HG02973 (cell line): ENCODE results near the gene GNAI3.

ENCODE experiments used
- ATAC-seq: cut with Tn5 transposase; IDR thresholded peaks from one replicate; pipeline ENCODE4 v1.9.1; 2021; ENCODE audit warnings: moderate library complexity; ENCODE audit not compliant: unreplicated experiment

The GNAI3 gene

DNA sequence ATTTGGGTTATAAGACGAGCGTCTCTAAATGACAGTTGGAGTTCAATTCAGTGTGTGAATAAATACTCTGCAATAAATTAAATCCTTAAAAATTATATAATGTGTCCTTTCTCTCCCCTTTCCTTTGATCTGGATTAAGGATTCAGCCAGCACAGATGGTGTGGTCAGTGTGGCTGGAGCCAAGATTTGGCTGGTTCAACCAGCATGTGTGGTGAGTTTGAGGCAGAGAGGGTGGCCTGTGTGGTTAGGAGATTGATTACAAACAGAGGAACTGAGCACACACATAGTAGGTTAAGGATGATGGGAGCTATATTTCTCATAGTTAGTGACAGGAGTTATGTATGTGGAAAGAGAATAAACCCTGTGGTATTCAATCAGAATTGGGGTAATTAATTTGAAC is 24.7 kb upstream of the GNAI3 start:
- ATAC-seq, result no peak

DNA sequence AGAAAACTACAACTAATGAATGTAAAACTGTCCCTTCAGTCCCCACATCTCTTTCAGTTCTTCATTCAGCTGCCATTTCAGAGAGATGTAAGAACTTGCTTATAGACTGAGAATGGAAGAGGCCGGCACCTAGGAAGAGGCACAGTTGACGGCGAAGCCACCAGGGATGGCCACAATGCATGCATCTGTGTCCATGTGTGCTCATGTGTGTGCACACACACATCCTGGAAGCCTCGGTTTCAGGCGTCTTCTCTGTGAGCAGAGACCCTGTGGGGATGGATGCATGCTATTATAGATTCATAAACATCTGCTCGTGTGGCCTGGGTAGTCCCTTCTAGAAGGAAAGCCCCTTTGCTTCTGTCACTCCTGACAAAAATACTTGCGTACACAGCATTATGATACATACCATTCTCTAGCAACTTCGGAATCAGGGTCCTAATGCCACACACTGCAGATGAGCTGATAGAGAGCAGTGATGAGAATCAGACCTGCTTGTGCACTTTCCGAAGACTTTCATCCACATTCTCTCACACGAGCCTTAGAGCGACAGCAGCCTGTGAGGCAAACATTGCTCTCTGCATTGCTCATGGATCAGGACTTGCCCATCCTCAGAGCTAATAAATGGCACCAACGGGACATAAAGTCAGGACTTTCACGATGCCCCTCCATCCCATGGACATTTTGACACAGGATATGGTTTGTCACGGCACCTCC is 21.2 kb upstream of the GNAI3 start:
- ATAC-seq, result no peak

DNA sequence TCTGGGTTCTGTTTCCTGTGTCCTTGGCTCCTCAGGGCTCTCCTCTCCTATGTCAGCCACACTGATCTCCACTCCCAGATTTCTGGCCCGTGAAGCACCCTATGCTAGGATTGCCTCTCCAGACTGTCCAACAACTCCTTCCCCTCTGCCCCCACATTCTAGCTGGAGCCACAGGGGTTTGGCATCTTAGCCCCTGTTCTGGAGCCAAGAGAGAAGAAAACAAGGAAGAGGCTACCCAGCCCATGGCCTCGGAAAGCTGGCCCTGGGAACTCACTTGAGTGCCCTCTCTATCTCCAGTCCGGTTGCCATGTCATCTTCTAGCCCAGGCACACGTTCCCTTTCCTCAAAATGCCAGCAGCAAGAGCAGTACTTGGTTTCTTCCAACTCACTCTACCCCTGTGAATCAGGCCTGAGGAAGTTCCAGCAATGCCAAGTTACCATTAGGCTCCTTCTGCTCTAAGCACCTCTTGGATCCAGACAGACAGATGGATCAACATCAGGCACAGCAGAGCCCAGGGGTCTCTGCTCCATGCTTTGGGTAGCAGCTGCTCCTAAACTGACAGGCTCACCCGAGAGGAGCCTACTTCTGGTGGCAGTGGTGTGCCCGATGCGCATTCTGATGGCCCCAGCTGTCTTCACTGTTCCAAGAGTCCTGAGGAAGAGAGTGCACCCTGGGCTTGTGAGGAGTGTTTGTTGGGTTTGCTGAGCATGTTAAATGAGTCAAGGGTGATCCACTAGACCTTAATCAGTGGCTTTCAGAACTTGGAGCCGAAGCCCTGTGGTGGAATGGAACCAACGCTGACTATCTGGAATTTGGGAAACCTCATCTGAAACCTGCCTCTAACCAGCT is 20.3 kb upstream of the GNAI3 start:
- ATAC-seq, result no peak

DNA sequence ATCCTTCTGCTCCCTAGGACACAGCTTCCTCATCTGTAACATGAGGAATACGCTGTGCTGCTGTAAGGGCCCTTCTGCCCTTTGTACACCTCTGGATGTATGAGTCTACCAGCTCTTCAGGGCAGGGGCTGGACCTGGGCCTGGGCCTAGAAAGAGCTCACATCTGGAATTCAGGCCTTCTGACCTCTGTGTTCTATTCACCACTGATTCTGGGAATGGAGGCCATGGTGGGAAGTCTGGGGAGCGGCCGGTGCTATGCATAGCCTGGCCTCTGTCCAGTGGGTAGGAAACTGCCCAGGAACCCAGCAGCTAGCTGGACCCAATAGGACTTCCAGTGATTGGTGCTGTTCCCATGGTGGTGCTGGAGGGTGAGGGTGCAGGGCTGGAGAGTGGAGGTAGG is 19.7 kb upstream of the GNAI3 start:
- ATAC-seq, result no peak

DNA sequence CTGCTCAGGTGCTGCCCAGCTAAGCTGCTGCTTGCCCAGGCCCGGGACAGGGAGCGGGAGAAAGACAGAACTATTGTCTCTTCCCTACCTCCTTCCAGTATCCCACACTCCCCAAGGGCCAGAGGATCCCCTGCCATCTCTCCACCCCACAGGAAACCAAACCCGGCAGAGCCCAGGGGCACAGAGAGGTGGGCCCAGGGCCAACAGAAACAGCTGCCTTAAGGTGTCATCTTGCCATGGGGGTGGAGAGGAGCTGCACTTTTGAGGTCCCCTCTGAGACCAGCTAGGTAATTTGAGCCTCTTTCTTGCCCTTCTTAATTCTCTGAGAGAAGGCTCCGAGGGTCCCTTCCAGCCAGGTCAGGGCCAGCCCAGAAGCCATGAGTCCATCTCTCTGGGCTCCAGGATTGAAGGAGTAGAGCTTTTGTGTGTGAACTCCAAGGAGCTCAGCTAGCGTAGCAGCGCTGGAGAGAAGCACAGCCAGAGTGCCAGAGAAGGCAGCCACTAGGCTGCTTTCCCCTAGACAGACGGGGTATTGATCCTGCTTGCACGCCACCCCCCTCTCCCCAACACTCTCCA is 18.4 kb upstream of the GNAI3 start:
- no peak for ATAC-seq

DNA sequence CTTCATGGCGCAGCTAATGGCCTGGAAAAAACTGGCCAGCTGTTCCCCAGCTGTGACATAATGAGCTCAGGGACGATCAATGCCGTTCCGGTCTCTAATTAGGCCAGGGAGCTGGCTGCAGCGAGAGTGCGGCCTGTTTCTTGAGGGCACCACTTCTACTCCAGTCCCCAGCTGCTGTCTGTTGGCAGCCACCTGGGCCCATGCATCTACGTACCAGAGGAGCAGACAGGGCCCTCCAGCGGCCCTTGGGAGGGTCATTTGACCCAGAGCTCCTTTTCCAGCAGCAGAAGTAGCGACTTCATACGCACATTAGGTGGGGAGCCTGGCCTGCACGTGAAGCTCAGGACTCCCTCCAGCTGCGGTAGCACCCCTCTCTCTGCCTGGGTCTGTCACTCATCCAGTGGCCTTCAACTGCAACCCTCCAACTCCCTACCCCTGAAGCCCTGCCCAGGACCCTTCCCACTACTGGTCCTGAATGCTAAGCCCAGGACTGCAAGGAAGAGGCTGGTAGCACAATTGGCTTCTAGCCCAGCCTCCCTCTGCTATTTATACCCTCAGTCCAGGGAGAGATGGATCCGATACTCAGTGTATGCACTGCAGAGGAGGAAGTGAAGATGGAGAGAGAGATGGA is 17.8 kb upstream of the GNAI3 start:
- no peak for ATAC-seq

DNA sequence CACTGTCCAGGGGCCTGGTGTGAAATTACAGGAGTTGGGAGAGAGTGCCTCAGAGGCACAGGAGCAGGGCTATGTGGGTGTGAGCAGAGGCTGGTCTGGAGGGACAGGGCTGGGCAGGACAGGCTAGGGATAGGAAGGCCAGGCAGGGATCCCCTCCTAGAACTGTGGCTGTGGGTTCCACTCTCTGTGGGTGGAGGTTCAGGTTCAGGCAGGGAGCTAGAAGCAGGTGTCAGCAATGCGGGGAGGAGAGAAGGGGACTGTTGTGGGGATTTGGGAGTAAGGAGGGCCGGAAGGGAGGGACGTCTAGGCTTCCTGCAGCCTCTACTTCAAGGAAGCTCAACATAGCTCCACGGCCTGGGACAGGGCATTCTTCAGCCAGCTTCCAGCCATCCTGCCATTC is 17.0 kb upstream of the GNAI3 start:
- ATAC-seq, result no peak

DNA sequence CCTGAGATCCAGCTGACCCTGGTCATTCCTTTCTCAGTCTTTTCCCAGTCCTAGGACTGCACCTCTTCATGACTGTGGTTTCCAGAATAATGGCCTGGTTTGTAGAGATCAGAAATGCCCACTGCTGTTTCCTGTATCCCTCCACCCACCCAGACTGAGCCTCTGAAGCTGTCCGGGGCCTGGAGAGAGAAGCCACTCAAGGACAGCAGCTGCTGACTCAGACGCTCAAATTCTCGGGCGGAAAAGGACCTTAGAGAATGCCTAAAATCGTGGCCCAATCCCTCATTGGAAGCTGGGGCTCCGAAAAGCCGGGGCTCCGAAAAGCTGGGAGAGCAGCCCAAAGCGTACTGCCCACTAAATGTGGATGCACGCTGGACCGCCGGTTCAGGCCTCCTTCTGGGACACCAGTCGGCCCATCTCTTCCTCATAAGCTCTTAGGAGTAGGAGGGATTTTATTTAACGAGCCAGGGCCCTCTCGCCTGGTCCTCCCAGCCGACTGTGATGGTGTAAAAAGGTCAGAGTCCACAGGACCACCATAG is 16.5 kb upstream of the GNAI3 start:
- no peak for ATAC-seq

DNA sequence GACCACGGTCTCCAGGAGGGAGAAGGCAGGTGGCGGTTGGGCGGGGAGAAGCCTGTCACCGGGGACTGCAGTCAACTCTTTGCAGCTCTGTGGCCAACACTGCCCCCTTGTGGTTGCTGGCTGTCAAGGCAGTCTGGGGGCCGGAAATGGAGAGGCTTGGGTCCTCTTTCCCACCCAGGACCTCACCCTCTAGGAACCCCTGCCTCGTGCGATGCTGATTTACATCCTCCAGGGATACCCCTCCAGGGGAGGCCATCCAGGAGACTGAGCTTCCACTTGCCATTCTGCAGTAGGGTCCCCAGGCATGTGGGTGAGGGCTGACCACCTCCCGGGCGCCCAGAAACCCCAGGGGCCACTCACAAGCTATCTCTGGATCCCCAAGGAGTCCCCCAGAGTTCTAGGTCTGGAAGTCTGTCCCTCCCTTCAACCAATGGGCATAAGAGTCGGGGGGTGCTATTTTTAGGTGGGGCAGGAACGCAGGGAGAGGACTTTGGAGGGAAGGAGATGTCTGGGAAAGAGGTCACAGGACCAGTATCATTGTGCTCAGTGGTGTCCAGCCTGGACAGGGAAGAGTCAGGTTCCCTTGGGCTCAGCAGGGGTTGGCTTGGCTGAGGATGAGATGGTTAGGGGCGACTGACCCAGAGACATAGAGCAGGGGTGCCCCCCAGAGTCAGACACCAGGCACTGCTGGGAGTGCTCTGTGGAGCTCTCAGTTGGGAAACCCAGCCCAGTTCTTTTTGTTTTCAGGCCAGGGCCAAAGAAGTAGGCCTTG is 15.9 kb upstream of the GNAI3 start:
- peak; percentile 61 for ATAC-seq

DNA sequence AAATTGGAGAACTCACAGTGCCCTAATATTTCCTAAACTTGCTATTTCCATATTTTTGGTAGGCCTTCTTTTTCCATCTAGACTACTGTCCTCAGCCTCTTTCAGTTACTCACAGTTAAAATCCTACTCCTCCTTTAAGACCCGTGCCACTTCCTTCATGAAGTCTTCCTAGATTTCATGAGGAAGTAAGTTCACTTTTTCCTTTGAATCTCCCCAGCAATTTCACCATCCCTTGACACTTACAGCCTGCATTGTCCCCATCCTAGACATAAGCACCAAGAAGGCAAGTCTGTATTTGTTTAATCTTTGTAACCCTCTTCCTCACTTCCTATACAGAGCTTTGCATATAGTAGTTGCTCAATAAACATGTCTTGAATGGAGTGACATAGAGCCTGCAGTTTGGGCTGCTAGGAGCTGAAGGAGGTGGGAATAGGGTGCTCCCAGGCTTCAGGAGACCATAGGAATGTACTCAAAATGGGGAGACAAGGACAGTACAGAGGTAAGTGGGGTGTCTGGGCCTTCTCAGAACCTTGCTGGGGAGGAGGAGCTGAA is 14.0 kb upstream of the GNAI3 start:
- no peak for ATAC-seq

DNA sequence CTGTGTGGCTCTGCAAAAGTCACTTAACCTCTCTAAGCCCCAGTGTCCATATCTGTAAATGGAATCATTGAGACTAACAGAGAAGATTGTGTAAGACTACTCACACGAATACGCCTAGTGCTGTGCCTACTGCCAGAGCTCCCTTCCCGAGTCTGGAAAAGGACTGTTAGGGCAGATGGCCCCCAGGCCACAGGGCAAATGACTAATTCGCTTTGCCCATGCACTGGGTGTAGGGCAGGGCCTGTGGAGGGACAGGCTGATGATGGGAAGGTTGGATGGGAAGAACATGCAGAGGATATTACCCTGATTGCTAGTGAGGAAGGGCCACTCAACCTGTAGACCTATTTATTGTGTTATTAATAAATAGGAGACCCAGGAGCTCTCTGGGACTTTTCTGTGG is 12.9 kb upstream of the GNAI3 start:
- no peak for ATAC-seq

DNA sequence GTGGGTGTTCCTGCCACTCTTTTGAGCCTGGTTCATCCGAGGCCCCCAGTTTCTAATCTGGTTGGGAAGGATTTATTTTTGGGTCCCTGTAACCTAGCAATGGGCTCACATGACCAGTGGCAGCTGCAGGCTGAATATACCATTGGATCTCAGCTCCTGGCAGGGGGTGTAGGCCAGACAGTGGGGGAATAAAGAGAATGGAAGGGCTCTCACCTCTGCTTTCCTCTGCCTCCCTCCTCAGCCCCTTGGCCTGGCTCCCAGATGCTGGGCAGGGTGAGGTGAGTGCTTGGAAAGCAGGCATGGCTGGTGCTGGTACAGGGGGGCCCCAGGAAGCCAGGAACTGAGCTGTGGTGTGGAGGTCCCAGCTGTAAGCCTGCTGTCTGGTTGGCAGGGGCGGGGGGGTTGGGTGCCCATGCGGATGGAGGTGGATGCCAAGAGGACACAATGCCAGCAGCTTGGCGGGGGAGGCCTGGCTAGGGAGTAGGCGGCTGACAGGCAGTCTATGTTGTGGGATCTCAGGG is 12.4 kb upstream of the GNAI3 start:
- no peak for ATAC-seq

DNA sequence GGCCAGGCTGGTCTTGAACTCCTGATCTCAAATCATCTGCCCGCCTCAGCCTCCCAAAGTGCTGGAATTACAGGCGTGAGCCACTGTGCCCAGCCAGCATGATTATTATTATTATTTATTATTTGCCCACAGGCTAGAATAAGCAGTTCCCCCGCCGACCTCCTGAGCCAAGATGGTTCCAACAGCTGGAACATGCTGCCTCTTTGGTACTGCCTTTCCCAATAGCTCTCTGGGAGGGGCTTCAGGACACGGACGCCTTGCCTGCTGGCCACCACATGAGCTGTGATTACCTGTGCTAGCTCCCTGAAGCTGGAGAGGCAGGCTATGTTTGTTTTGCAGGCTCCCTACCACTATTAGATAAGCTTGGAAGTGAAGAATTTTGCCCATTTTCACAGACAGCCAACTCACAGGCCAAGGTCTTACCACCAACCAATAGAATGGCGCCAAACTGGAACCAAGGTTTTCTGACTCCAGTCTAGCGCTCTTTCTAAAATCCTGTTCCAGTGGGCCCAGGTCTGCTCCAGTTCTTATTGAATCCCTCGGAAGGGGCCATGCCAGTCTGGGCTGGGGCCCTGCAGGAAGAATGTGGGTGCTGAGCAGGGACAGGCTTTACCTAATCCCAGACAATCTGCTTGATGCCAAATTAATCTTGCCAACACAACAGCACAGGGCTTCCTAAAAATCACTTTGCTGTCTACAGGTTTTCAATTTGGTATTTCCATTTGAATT is 10.8 kb upstream of the GNAI3 start:
- no peak for ATAC-seq

DNA sequence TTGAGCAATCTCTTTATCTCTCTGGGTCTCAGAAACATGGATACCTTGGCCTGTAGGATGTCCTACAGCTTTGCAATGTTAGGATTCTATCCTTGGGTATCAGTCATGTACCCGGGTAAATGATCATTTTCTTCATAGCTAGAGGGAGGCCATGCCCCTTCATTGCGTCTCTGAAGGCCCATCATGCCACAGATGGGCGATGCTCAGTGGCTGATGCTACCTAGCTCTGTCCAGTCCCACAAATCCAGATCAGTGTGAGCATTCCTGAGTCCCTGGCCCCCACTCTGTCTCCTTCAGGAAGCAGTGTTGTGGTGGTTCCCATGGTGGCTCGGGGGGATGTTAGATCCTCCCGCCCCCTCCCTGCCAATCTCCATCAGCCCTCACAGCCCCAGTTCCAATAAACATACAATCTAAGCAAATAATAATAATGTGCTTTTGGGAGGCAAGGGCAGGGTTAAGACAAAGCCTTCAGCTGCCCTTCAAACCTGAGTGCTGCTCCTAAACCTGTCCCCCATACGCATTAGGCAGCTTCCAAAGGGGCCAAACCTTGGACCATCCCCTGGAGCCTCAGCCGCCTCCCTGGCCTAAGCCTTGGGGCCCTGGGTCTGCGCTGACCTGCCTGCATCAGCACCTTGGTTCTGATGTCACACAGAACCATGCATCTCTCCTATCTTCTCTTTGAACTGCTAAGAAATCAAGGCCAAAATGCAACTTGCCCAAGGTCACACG is 9.4 kb upstream of the GNAI3 start:
- no peak for ATAC-seq

DNA sequence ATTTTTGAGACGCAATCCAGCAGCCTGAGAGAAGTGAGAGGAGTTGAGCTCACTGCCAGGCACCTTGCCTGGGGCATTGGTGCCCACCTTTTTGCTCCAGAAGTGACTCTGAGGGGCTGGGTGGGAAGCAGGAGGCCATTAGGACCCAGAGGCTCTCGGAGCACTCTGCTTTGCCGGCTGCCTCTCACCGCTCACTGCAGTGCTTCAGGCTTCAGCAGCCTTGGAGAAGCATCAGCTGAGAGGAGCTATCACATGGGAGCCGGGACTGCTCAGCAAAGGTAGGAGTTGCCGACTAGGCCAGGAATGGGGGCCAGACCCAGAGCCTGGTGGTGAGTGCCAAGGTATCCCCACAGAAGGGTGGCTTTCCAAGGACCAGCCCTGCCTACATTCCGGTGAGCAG is 8.7 kb upstream of the GNAI3 start, which contains the start of gene GPR61:
GPR61 (plus strand) TSS at position 197 of the 400 bp plus-strand sequence. CDS start 3,151 bp downstream, outside the sequence.
- ATAC-seq, result no peak

DNA sequence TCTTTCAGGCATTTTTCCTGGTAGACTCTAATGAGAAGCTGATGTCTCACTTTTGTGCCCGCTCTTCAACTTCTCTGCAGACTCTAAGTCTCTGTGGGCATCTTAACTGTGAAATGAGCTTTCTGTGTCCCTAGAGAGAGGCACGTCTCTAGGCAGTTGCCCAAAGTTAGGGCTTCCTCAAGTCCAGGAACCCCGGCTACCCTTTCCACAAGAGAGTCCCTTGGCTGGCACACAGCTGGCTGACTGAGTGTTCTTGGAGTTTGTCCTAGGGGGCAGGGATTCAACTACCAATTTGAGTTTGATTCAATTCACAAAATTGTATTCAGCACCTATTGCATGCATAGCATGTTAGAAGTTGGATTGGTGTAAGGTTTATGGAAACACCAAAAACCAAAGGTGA is 7.3 kb upstream of the GNAI3 start:
- ATAC-seq, result no peak

DNA sequence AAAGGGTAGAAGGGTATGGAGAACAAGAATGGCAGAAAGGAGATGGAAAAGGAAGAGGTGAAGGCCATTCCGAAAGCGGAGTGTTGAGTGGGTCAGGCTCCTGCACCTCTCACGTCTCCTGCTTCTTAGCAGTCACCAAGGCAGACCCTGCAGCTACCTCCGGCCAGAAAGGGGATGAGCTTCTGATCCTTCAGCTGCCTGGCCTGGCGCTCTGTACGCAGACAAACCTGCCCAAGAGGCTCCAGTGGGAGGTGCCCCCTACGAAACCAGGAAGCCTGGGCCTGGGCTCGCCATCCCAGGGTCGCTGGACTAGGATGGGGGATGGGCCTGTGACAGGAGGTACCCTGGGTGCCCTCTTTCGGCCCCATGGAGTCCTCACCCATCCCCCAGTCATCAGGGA is 5.8 kb upstream of the GNAI3 start:
- no peak for ATAC-seq

DNA sequence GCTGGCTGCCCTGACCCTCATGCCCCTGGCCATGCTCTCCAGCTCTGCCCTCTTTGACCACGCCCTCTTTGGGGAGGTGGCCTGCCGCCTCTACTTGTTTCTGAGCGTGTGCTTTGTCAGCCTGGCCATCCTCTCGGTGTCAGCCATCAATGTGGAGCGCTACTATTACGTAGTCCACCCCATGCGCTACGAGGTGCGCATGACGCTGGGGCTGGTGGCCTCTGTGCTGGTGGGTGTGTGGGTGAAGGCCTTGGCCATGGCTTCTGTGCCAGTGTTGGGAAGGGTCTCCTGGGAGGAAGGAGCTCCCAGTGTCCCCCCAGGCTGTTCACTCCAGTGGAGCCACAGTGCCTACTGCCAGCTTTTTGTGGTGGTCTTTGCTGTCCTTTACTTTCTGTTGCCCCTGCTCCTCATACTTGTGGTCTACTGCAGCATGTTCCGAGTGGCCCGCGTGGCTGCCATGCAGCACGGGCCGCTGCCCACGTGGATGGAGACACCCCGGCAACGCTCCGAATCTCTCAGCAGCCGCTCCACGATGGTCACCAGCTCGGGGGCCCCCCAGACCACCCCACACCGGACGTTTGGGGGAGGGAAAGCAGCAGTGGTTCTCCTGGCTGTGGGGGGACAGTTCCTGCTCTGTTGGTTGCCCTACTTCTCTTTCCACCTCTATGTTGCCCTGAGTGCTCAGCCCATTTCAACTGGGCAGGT is 5.0 kb upstream of the GNAI3 start:
- no peak for ATAC-seq
